Ascending aorta (tissue), 2 donors: ENCODE measurements around the gene ST6GALNAC3. TPM values are rescaled to one million over a fixed set of nuclear protein-coding genes. Genes with fewer than 3 reads are reported as not detected.

Source experiments
- DNase-seq, 2 donors: peaks; one replicate each; pipeline ENCODE4 v3.0.0-alpha.2; 2019; ENCODE audit warnings: low spot score in 2 of 2
- H3K27ac ChIP-seq, 2 donors: fragments of 200-600 bp; sonication (generic); one replicate each; pipeline ENCODE4 v1.5.1; 2016 to 2017; ENCODE audit warnings: mild to moderate bottlenecking in 1 of 2
- H3K27me3 ChIP-seq: fragments of 200-600 bp; sonication (generic); one replicate; pipeline ENCODE4 v1.5.1; 2017
- H3K36me3 ChIP-seq, 2 donors: fragments of 200-600 bp; sonication (generic); one replicate each; pipeline ENCODE4 v1.5.1; 2016
- H3K4me1 ChIP-seq, 2 donors: fragments of 200-600 bp; sonication (generic); one replicate each; pipeline ENCODE4 v1.5.1; 2016 to 2017; ENCODE audit warnings: mild to moderate bottlenecking in 1 of 2
- H3K4me3 ChIP-seq, 2 donors: fragments of 200-600 bp; sonication (generic); one replicate each; pipeline ENCODE4 v1.5.1; 2016 to 2017; ENCODE audit warnings: mild to moderate bottlenecking in 1 of 2
- H3K9me3 ChIP-seq, 2 donors: fragments of 200-600 bp; sonication (generic); one replicate each; pipeline ENCODE4 v1.5.1; 2016
- CTCF ChIP-seq, 3 experiments: fragments of 200-600 bp in 2 of 3; fragments of 450-650 bp in 1 of 3; sonication (generic) in 2 of 3; IDR thresholded peaks; one replicate each; pipeline ENCODE4 v1.5.1; 2016 to 2019; ENCODE audit warnings: antibody characterized with exemption in 3 of 3, mild to moderate bottlenecking in 1 of 3, moderate library complexity in 1 of 3
- intact Hi-C: fragments of 100-400 bp; cut with DNase I; formaldehyde crosslinking; loops from one replicate; pipeline ENCODE4 v1.15.1; 2023
- total RNA-seq: library from RNA; depleted of rRNA; stranded (reverse); fragments of >200 nt; gene quantifications from one replicate; pipeline ENCODE4 v1.1.0, GENCODE V29; 2016

ST6GALNAC3 gene
- total RNA-seq, 1 donor from 2014 or later, result 34.5 TPM

DNA sequence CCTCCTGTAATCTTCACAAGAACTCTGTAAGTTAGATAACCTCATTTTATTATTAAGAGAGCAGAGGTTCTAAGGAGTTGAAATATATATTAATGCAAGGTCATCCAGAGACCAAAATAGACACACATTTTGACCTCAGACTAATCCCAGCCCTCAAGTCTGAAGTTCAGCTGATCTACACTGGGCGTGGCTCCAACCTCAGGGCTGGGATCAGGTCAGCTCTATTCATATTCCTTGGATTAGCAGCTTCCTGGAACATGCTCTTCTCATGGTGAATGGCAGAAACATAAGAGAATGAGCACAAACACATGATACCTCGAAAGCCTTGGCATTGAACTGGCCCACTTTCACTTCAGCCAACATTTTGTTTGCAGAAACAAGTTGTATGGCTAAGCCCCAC, 592.0 kb downstream of the ST6GALNAC3 start:
- intact Hi-C loops, result no loop called here
- no peaks in the 10 kb centered on the region for H3K9me3 ChIP-seq
- TF ChIP-seq CTCF (IDR thresholded peaks at IDR 0.05), result no peak

DNA sequence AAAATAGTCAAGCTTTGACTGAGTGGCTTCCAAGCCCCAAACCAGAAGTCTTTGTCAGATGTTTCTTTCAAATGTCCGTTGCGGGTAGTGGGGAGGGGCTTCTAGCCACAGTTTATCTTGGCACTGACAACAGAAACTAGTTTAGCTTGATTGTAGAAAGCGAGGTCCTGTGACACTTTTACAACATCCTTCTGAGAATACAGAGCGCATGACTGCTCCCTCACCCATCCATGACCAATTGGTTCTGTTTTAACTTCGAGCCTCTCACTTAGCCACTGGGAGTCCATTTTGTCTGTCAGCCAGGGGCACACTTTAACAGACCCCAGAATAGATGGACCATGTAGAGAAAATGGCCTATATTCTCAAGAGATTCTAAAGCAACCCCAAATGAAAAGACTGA, 593.5 kb downstream of the ST6GALNAC3 start:
- H3K4me1 ChIP-seq, result no peaks in the 10 kb centered on the region
- TF ChIP-seq CTCF (IDR thresholded peaks at IDR 0.05), result no peak
- no peak overlapping the region for H3K4me3 ChIP-seq
- H3K9me3 ChIP-seq, result no peaks in the 10 kb centered on the region
- no peak overlapping the region for H3K27ac ChIP-seq
- no peaks in the 10 kb centered on the region for H3K36me3 ChIP-seq
- intact Hi-C loops, result no loop called here
- no peaks in the 10 kb centered on the region for H3K27me3 ChIP-seq
- no peak for DNase-seq

More for the DNA sequence above, 592.0 kb downstream of the ST6GALNAC3 start:
- no peaks in the 10 kb centered on the region for H3K36me3 ChIP-seq
- no peaks in the 10 kb centered on the region for H3K4me1 ChIP-seq
- H3K27me3 ChIP-seq, result no peaks in the 10 kb centered on the region
- no peak for DNase-seq
- H3K4me3 ChIP-seq, result no peak overlapping the region
- H3K27ac ChIP-seq, result no peak overlapping the region

- no peak for DNase-seq
- TF ChIP-seq CTCF (IDR thresholded peaks at IDR 0.05), result no peak
- intact Hi-C loops, result no loop called here
These were observed 594.6 kb downstream of the ST6GALNAC3 start for GRCh38 chr1:76669131-76669530.

DNA sequence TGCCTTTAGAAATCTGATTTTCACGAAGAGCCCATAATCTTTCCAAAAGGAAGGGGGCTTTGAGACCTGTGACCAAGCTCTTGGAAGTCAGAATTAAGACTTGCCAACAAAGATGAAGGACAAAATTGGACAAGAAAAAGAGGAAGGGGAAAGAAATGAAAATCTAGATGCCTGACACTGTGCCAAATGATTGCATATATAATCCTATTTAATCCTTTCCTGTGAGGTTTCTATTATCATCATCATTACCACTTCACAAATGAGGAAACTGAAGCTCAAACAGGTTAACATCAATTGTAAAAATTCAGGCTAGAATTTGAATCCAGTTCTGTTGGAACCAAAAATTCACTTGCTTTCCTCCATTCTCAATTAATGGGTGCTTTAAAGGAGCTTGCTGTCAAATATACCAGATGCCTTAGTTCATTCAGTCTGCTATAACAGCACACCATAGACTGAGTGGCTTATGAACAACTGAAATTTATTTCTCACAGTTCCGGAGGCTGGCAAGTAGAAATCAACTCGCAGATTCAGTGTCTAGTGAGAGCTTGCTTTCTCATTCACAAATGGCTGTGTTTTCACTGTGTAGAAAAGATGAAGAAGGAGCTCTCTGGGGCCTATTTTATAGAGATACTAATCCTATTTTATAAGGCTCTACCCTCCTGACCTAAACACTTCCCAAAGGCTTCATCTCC, 595.2 kb downstream of the ST6GALNAC3 start:
- no peaks in the 10 kb centered on the region for H3K4me1 ChIP-seq
- no peak for TF ChIP-seq CTCF (IDR thresholded peaks at IDR 0.05)
- H3K9me3 ChIP-seq, result no peaks in the 10 kb centered on the region
- H3K36me3 ChIP-seq, result no peaks in the 10 kb centered on the region
- H3K27me3 ChIP-seq, result no peaks in the 10 kb centered on the region
- intact Hi-C loops, result no loop called here
- H3K27ac ChIP-seq, result no peak overlapping the region
- no peak for DNase-seq
- no peak overlapping the region for H3K4me3 ChIP-seq

More at GRCh38 chr1:76669131-76669530, 594.6 kb downstream of the ST6GALNAC3 start:
- H3K36me3 ChIP-seq, result no peaks in the 10 kb centered on the region
- no peak overlapping the region for H3K4me3 ChIP-seq
- no peaks in the 10 kb centered on the region for H3K4me1 ChIP-seq
- no peaks in the 10 kb centered on the region for H3K27me3 ChIP-seq
- H3K9me3 ChIP-seq, result no peaks in the 10 kb centered on the region
- H3K27ac ChIP-seq, result no peak overlapping the region

GRCh38 chr1:76674689-76675210, 600.2 kb downstream of the ST6GALNAC3 start:
- Histone ChIP-seq H3K27me3 (no peaks in the 10 kb centered on the region), H3K9me3 (no peaks in the 10 kb centered on the region), H3K27ac (no peak overlapping the region), H3K36me3 (no peaks in the 10 kb centered on the region), H3K4me3 (no peak overlapping the region), H3K4me1 (no peaks in the 10 kb centered on the region)
- intact Hi-C loops, result no loop called here
- TF ChIP-seq CTCF (IDR thresholded peaks at IDR 0.05), result no peak
- no peak for DNase-seq
